ENCODE measurements around the gene CDH4. TPM values are rescaled to one million over a fixed set of nuclear protein-coding genes. Genes with fewer than 3 reads are reported as not detected.

CDH4 gene
- total RNA-seq, 1 donor from 2014 or later, result 12.1 TPM

DNA sequence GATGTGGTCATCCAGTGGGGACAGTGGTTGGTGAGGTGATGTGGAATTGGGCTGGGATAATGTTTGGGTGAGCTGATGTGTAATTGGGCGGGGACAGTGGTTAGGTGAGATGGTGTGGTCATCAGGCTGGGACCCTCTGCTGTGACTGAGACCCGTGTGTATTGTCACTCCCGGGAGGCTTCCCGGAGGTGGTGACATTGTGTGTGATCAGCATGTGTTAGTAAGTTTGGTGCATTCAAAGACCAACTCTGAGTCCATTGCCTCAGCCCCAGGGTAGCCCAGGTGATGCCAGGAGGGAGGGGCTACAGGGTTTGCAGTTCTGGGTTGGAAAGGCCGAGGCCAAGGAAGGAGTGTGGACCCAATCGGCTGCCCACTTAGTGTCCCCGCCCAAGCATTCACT lies 438.1 kb downstream of the CDH4 start:
- Histone ChIP-seq H3K36me3 (ENCODE audit: control insufficient read depth, insufficient read depth, low read length) (no peaks in the 10 kb centered on the region), H3K4me3 (ENCODE audit: low read depth, low read length) (no peak overlapping the region), H3K27me3 (ENCODE audit: control insufficient read depth, insufficient read depth, low read length) (no peaks in the 10 kb centered on the region)
- FAIRE-seq, result no peak
- TF ChIP-seq, protein P1, sequence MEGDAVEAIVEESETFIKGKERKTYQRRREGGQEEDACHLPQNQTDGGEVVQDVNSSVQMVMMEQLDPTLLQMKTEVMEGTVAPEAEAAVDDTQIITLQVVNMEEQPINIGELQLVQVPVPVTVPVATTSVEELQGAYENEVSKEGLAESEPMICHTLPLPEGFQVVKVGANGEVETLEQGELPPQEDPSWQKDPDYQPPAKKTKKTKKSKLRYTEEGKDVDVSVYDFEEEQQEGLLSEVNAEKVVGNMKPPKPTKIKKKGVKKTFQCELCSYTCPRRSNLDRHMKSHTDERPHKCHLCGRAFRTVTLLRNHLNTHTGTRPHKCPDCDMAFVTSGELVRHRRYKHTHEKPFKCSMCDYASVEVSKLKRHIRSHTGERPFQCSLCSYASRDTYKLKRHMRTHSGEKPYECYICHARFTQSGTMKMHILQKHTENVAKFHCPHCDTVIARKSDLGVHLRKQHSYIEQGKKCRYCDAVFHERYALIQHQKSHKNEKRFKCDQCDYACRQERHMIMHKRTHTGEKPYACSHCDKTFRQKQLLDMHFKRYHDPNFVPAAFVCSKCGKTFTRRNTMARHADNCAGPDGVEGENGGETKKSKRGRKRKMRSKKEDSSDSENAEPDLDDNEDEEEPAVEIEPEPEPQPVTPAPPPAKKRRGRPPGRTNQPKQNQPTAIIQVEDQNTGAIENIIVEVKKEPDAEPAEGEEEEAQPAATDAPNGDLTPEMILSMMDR (IDR thresholded peaks at IDR 0.05; ENCODE audit: insufficient read depth, low read length, severe bottlenecking), result no peak
- DNase-seq (ENCODE audit: low read depth), result no peak

DNA sequence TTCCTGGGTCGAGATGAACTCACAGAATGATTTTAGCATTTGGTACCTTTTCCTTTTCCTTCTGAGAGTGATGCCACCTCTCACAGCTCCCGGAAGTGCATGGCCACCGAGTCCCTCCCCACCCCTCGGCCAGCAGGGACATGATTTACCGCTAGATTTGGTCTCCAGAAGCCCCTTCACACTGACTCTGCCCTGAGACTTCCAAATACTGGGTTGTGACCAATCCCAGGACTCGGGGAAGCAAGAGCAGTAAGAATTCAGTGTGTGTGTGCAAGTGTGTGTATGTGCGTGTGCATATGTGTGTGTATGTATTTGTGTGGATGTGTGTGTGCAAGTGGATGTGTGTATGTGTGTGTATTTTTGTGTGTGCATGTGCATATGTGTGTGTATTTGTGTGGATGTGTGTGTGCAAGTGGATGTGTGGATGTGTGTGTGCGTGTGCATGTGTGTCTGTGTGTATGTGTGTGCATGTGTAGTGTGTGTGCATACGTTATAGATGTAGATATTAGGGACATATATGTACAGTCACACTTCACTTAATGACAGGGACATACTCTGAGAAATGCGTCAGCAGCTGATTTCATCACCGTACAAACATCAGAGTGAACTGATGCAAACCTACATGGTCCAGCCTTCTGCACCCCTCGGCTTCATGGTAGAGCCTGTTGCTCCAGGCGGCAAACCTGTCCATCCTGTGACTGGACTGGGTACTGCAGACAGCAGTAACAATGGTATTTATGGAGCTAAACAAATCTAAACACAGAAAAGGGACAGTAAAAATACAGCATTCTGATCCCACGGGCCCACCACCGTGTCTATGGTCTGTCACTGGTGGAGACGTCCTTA lies 439.2 kb downstream of the CDH4 start:
- FAIRE-seq (peak; percentile 82), DNase-seq (ENCODE audit: low read depth) (no peak)
- H3K36me3 ChIP-seq (ENCODE audit: control insufficient read depth, insufficient read depth, low read length), result no peaks in the 10 kb centered on the region
- H3K27me3 ChIP-seq (ENCODE audit: control insufficient read depth, insufficient read depth, low read length), result no peaks in the 10 kb centered on the region
- H3K4me3 ChIP-seq (ENCODE audit: low read depth, low read length), result no peak overlapping the region
- TF ChIP-seq, protein P1 (IDR thresholded peaks at IDR 0.05; ENCODE audit: insufficient read depth, low read length, severe bottlenecking), result no peak

DNA sequence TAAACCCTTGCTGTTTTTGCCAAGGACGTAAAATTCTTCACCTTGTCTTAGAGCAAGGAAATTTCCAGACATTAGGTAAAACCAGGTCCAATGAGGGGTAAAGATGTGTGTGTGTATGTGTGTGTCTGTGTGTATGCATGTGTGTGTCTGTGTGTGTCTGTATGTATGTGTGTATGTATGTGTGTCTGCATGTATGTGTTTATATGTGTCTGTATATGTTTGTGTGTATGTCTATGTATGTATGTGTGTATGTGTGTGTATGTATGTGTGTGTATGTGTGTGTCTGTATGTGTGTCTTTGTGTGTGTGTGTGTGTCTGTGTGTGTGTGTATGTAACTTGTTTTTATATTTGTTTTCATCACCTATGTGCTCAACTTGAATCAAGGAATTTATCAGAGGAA lies 439.9 kb downstream of the CDH4 start:
- no peaks in the 10 kb centered on the region for H3K36me3 ChIP-seq (ENCODE audit: control insufficient read depth, insufficient read depth, low read length)
- FAIRE-seq (no peak), DNase-seq (ENCODE audit: low read depth) (no peak)
- TF ChIP-seq, protein P1 (IDR thresholded peaks at IDR 0.05; ENCODE audit: insufficient read depth, low read length, severe bottlenecking), result no peak
- H3K27me3 ChIP-seq (ENCODE audit: control insufficient read depth, insufficient read depth, low read length), result no peaks in the 10 kb centered on the region
- no peak overlapping the region for H3K4me3 ChIP-seq (ENCODE audit: low read depth, low read length)

DNA sequence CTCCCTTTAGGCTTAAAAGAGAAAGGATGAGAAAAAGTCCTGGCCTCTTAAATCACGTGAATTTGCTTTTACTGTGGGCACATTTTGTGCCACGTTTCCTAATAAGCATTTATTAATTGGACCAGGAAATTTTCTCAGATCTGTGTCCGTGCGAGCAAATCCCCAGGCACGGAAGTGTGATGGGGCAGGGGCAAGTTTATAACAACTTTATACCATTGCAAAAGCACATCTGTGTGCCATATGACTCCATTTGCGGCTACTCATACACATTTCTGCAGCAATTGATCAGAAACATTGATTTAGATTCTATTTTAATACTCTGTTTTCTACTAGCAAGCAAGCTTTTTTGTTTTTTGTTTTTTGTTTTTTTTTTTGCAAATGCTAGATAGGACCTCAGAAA lies 440.4 kb downstream of the CDH4 start:
- Histone ChIP-seq H3K27me3 (ENCODE audit: control insufficient read depth, insufficient read depth, low read length) (no peaks in the 10 kb centered on the region), H3K36me3 (ENCODE audit: control insufficient read depth, insufficient read depth, low read length) (no peaks in the 10 kb centered on the region), H3K4me3 (ENCODE audit: low read depth, low read length) (no peak overlapping the region)
- FAIRE-seq (no peak), DNase-seq (ENCODE audit: low read depth) (no peak)
- TF ChIP-seq, protein P1 (IDR thresholded peaks at IDR 0.05; ENCODE audit: insufficient read depth, low read length, severe bottlenecking), result no peak

GRCh38 chr20:61693055-61693600 lies 441.1 kb downstream of the CDH4 start:
- Histone ChIP-seq H3K36me3 (ENCODE audit: control insufficient read depth, insufficient read depth, low read length) (no peaks in the 10 kb centered on the region), H3K4me3 (ENCODE audit: low read depth, low read length) (no peak overlapping the region), H3K27me3 (ENCODE audit: control insufficient read depth, insufficient read depth, low read length) (no peaks in the 10 kb centered on the region)
- FAIRE-seq (no peak), DNase-seq (ENCODE audit: low read depth) (no peak)
- TF ChIP-seq, protein P1 (IDR thresholded peaks at IDR 0.05; ENCODE audit: insufficient read depth, low read length, severe bottlenecking), result no peak
